ENCODE data around the gene GK. TPM values are rescaled to one million over a fixed set of nuclear protein-coding genes. Genes with fewer than 3 reads are reported as not detected.

The GK gene
- total and polyA plus RNA-seq, 2 donors (not counting 1 experiment from before 2014, with no cell fraction given), result 4.8 to 10.2 TPM

- Histone ChIP-seq H3K27me3 (replicated peaks in 1 of 4; ENCODE audit: control extremely low read depth in 1 of 4, control insufficient read depth in 3 of 4, insufficient read depth in 4 of 4, low read length in 3 of 4) (no peaks in the 10 kb centered on the region), H3K36me3 (replicated peaks in 1 of 2; ENCODE audit: control extremely low read depth in 1 of 2, control insufficient read depth in 1 of 2, extremely low read depth in 1 of 2, insufficient read depth in 2 of 2, low read length in 1 of 2) (no peaks in the 10 kb centered on the region), H3K9me3 (ENCODE audit: control extremely low read depth in 1 of 3, control insufficient read depth in 2 of 3, insufficient read depth in 1 of 3, low read length in 2 of 3) (no peaks in the 10 kb centered on the region), H3K4me1 (ENCODE audit: control insufficient read depth in 2 of 2, insufficient read depth in 2 of 2, low read length in 2 of 2) (no peaks in the 10 kb centered on the region), H3K4me3 (ENCODE audit: control extremely low read depth in 1 of 5, extremely low read depth in 1 of 5, insufficient read depth in 1 of 5, low read depth in 2 of 5, low read length in 4 of 5) (no peak overlapping the region), H2AFZ (ENCODE audit: insufficient read depth, low read depth, low read length, poor library complexity, severe bottlenecking) (no peak overlapping the region), H3K27ac (ENCODE audit: low read length in 2 of 2) (no peak overlapping the region), H3K4me2 (replicated peaks; ENCODE audit: low read depth, low read length, poor library complexity, severe bottlenecking) (no peak overlapping the region), H3K9ac (ENCODE audit: low read length) (no peak overlapping the region), H4K20me1 (ENCODE audit: control insufficient read depth, insufficient read depth, low read length, poor library complexity, severe bottlenecking) (no peaks in the 10 kb centered on the region), H3K79me2 (ENCODE audit: control insufficient read depth, insufficient read depth, low read length) (no peaks in the 10 kb centered on the region)
- Mint-ChIP-seq H3K27ac (no peak overlapping the region), H3K27me3 (no peaks in the 10 kb centered on the region), H3K4me3 (no peak overlapping the region), H3K9me3 (ENCODE audit: insufficient read depth) (no peaks in the 10 kb centered on the region), H3K4me1 (peaks cover 17% of the 10 kb centered on the region)
- ATAC-seq (ENCODE audit: low read depth) (no peak), DNase-seq (no peak)
- TF ChIP-seq, protein P1, sequence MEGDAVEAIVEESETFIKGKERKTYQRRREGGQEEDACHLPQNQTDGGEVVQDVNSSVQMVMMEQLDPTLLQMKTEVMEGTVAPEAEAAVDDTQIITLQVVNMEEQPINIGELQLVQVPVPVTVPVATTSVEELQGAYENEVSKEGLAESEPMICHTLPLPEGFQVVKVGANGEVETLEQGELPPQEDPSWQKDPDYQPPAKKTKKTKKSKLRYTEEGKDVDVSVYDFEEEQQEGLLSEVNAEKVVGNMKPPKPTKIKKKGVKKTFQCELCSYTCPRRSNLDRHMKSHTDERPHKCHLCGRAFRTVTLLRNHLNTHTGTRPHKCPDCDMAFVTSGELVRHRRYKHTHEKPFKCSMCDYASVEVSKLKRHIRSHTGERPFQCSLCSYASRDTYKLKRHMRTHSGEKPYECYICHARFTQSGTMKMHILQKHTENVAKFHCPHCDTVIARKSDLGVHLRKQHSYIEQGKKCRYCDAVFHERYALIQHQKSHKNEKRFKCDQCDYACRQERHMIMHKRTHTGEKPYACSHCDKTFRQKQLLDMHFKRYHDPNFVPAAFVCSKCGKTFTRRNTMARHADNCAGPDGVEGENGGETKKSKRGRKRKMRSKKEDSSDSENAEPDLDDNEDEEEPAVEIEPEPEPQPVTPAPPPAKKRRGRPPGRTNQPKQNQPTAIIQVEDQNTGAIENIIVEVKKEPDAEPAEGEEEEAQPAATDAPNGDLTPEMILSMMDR (IDR thresholded peaks at IDR 0.05), result no peak
- no peak for TF ChIP-seq EZH2 (IDR thresholded peaks at IDR 0.05; ENCODE audit: borderline replicate concordance, insufficient read depth, low read depth, low read length, poor library complexity, severe bottlenecking)
- 100% methylated on average over 4 of the region's 6 CpGs for WGBS (ENCODE audit: insufficient coverage)
- ChIA-PET POLR2A (no interaction called here), CTCF (no interaction called here)
- intact Hi-C loops (cut with micrococcal nuclease), result no loop called here
These were observed 8.0 kb downstream of the GK start for GRCh38 chrX:30661228-30661627.

GRCh38 chrX:30663322-30663721 lies 10.1 kb downstream of the GK start:
- TF ChIP-seq, protein P1 (IDR thresholded peaks at IDR 0.05), result no peak
- no peak for TF ChIP-seq EZH2 (IDR thresholded peaks at IDR 0.05; ENCODE audit: borderline replicate concordance, insufficient read depth, low read depth, low read length, poor library complexity, severe bottlenecking)
- intact Hi-C loops (cut with micrococcal nuclease), result no loop called here
- no peak overlapping the region for H3K9ac ChIP-seq (ENCODE audit: low read length)
- H3K4me2 ChIP-seq (replicated peaks; ENCODE audit: low read depth, low read length, poor library complexity, severe bottlenecking), result no peak overlapping the region
- H3K9me3 ChIP-seq (ENCODE audit: control extremely low read depth in 1 of 3, control insufficient read depth in 2 of 3, insufficient read depth in 1 of 3, low read length in 2 of 3), result no peaks in the 10 kb centered on the region
- ATAC-seq (ENCODE audit: low read depth) (no peak), DNase-seq (no peak)
- no peaks in the 10 kb centered on the region for H3K27me3 ChIP-seq (replicated peaks in 1 of 4; ENCODE audit: control extremely low read depth in 1 of 4, control insufficient read depth in 3 of 4, insufficient read depth in 4 of 4, low read length in 3 of 4)
- H2AFZ ChIP-seq (ENCODE audit: insufficient read depth, low read depth, low read length, poor library complexity, severe bottlenecking), result no peak overlapping the region
- H3K79me2 ChIP-seq (ENCODE audit: control insufficient read depth, insufficient read depth, low read length), result no peaks in the 10 kb centered on the region
- H3K4me1 ChIP-seq (ENCODE audit: control insufficient read depth in 2 of 2, insufficient read depth in 2 of 2, low read length in 2 of 2), result no peaks in the 10 kb centered on the region
- no peak overlapping the region for H3K4me3 ChIP-seq (ENCODE audit: control extremely low read depth in 1 of 5, extremely low read depth in 1 of 5, insufficient read depth in 1 of 5, low read depth in 2 of 5, low read length in 4 of 5)
- Mint-ChIP-seq H3K27me3 (no peaks in the 10 kb centered on the region), H3K9me3 (ENCODE audit: insufficient read depth) (no peaks in the 10 kb centered on the region), H3K4me3 (no peak overlapping the region), H3K27ac (no peak overlapping the region), H3K4me1 (peaks cover 8% of the 10 kb centered on the region)
- ChIA-PET CTCF (interaction anchor here (0.7 to 0.8 kb wide), 2 partner anchors 23 to 91 kb away, joined by 3 to 4 read pairs; no protein-coding TSS in a partner anchor), POLR2A (no interaction called here)
- no peak overlapping the region for H3K27ac ChIP-seq (ENCODE audit: low read length in 2 of 2)
- no peaks in the 10 kb centered on the region for H4K20me1 ChIP-seq (ENCODE audit: control insufficient read depth, insufficient read depth, low read length, poor library complexity, severe bottlenecking)
- peaks cover 0 to 2% of the 10 kb centered on the region in 2 experiments for H3K36me3 ChIP-seq (replicated peaks in 1 of 2; ENCODE audit: control extremely low read depth in 1 of 2, control insufficient read depth in 1 of 2, extremely low read depth in 1 of 2, insufficient read depth in 2 of 2, low read length in 1 of 2)
- no CpG with 5 or more reads among the region's 2 CpGs for WGBS (ENCODE audit: insufficient coverage)

All from B cell (primary cell).